Prostate gland (tissue), 2 donors: Measurements from ENCODE around the gene ZNF594.

Source experiments
- CTCF ChIP-seq, 4 experiments: fragments of 200-600 bp in 2 of 4; fragments of 450-650 bp in 2 of 4; sonication (generic) in 2 of 4; IDR thresholded peaks; 1 replicate in 3 of 4; 2 replicates in 1 of 4; pipeline ENCODE4 v1.5.1; 2016 to 2019; ENCODE audit warnings: antibody characterized with exemption in 4 of 4, mild to moderate bottlenecking in 2 of 4, moderate library complexity in 2 of 4
- POLR2AphosphoS5 ChIP-seq: sonication (generic); formaldehyde crosslinking; IDR thresholded peaks from one replicate; pipeline ENCODE4 v1.6.1; 2017; ENCODE audit warnings: antibody characterized with exemption

GRCh38 chr17:5210091-5210490 is 18.4 kb upstream of the ZNF594 start:
- TF ChIP-seq CTCF (IDR thresholded peaks at IDR 0.05) (no peak), POLR2AphosphoS5 (no peak)
